Hippocampal formation (tissue), 2 donors: ENCODE measurements around the gene MUSTN1.

ENCODE experiments used
- DNase-seq, 2 donors: peaks; one replicate each; lab custom pipeline; 2025; lab: John Stamatoyannopoulos, UW

Gene MUSTN1

GRCh38 chr3:52834871-52835501 lies at the start of gene MUSTN1:
Gene MUSTN1, minus strand, starts transcription at chr3:52835019. Its CDS starts 71 bp downstream, at chr3:52834948.
- DNase-seq: no peak

- no peak for DNase-seq
Measured at GRCh38 chr3:52882377-52882776, 47.6 kb upstream of the MUSTN1 start.

- DNase-seq: no peak
Measured at GRCh38 chr3:52881871-52882270, 47.1 kb upstream of the MUSTN1 start.

GRCh38 chr3:52880474-52880873 lies 45.7 kb upstream of the MUSTN1 start:
- DNase-seq: peak in 1 of 2 donors; percentile 30

- no peak for DNase-seq
Measured at GRCh38 chr3:52880047-52880446, 45.2 kb upstream of the MUSTN1 start.

GRCh38 chr3:52879581-52879980 lies 44.8 kb upstream of the MUSTN1 start:
- no peak for DNase-seq

GRCh38 chr3:52879090-52879489 lies 44.3 kb upstream of the MUSTN1 start:
- DNase-seq: no peak

- DNase-seq: no peak
Measured at GRCh38 chr3:52877085-52877484, 42.3 kb upstream of the MUSTN1 start.

- no peak for DNase-seq
Measured at GRCh38 chr3:52874864-52875587, 40.2 kb upstream of the MUSTN1 start.

- no peak for DNase-seq
Measured at GRCh38 chr3:52874160-52874701, 39.4 kb upstream of the MUSTN1 start.

- DNase-seq: no peak
Measured at GRCh38 chr3:52873433-52874159, 38.8 kb upstream of the MUSTN1 start.

GRCh38 chr3:52872245-52872644 lies 37.4 kb upstream of the MUSTN1 start:
- DNase-seq: no peak

- no peak for DNase-seq
Measured at GRCh38 chr3:52871761-52872160, 36.9 kb upstream of the MUSTN1 start.

GRCh38 chr3:52870471-52870870 lies 35.7 kb upstream of the MUSTN1 start:
- no peak for DNase-seq

- DNase-seq: no peak
Measured at GRCh38 chr3:52866427-52866826, 31.6 kb upstream of the MUSTN1 start.

- DNase-seq: no peak
Measured at GRCh38 chr3:52865994-52866393, 31.2 kb upstream of the MUSTN1 start.

- DNase-seq: no peak
Measured at GRCh38 chr3:52860424-52860768, 25.6 kb upstream of the MUSTN1 start.

GRCh38 chr3:52859686-52860423 lies 25.0 kb upstream of the MUSTN1 start:
- no peak for DNase-seq

- no peak for DNase-seq
Measured at GRCh38 chr3:52857864-52858263, 23.0 kb upstream of the MUSTN1 start.

- DNase-seq: no peak
Measured at GRCh38 chr3:52857133-52857532, 22.3 kb upstream of the MUSTN1 start.

- DNase-seq: no peak
Measured at GRCh38 chr3:52856666-52857065, 21.8 kb upstream of the MUSTN1 start.

GRCh38 chr3:52854013-52854412 lies 19.2 kb upstream of the MUSTN1 start:
- no peak for DNase-seq
